AG04450 (cell line): ENCODE results near the gene DRD1. TPM values are rescaled to one million over a fixed set of nuclear protein-coding genes. Genes with fewer than 3 reads are reported as not detected.

ENCODE experiments used
- CTCF ChIA-PET: fragments of 300-600, 350-600 bp; formaldehyde crosslinking; extraction: SDS; loops from one replicate; lab custom pipeline; 2022; ENCODE audit warnings: antibody characterized with exemption, inconsistent platforms; lab: Charles Lee
- POLR2A ChIA-PET: fragments of 350-600 bp; formaldehyde crosslinking; extraction: SDS; loops from one replicate; lab custom pipeline; 2021; ENCODE audit warnings: antibody characterized with exemption, inconsistent platforms; lab: Yijun Ruan, JAX
- DNase-seq: peaks from one replicate; pipeline ENCODE4 v3.0.0-alpha.2; 2011; ENCODE audit warnings: low read depth, low spot score
- H3K27ac ChIP-seq: one replicate; pipeline ENCODE4 v1.5.1; 2012; ENCODE audit warnings: low read depth, low read length, control low read depth
- H3K27me3 ChIP-seq: one replicate; pipeline ENCODE4 v1.6.0; 2012; ENCODE audit warnings: low read length; ENCODE audit not compliant: control insufficient read depth, insufficient read depth
- H3K4me3 ChIP-seq: 2 replicates; pipeline ENCODE4 v1.5.1; 2011; ENCODE audit warnings: mild to moderate bottlenecking, low read depth, low read length, control low read depth
- H3K9me3 ChIP-seq: 2 replicates; pipeline ENCODE4 v1.5.1; 2012; ENCODE audit warnings: low read length; ENCODE audit not compliant: control insufficient read depth, insufficient read depth
- CTCF ChIP-seq: IDR thresholded peaks from 2 replicates; pipeline ENCODE4 v1.5.1; 2011; ENCODE audit warnings: low read depth, low read length, control low read depth, inconsistent platforms
- polyA plus RNA-seq: library from polyadenylated mRNA; depleted of rRNA; stranded (reverse); fragments of >200 nt; gene quantifications from 2 replicates; pipeline ENCODE4 v1.2.3, GENCODE V29; 2011

DRD1 gene
- polyA plus RNA-seq, 1 experiment, result 0.11 TPM

- H3K9me3 ChIP-seq, result no peaks in the 10 kb centered on the region
- POLR2A ChIA-PET, result no interaction called here
- CTCF ChIA-PET, result no interaction called here
- H3K4me3 ChIP-seq, result no peak overlapping the region
- peaks cover 20% of the 10 kb centered on the region for H3K27me3 ChIP-seq
- no peak for DNase-seq
- H3K27ac ChIP-seq, result no peak overlapping the region
- no peak for TF ChIP-seq CTCF
These were observed 26.8 kb upstream of the DRD1 start for GRCh38 chr5:175470781-175471180.

- H3K9me3 ChIP-seq, result no peaks in the 10 kb centered on the region
- ChIA-PET POLR2A (no interaction called here), CTCF (no interaction called here)
- no peak for TF ChIP-seq CTCF
- H3K4me3 ChIP-seq, result no peak overlapping the region
- DNase-seq, result no peak
- no peak overlapping the region for H3K27ac ChIP-seq
- H3K27me3 ChIP-seq, result peaks cover 19% of the 10 kb centered on the region
These were observed 25.9 kb upstream of the DRD1 start for GRCh38 chr5:175469916-175470315.

GRCh38 chr5:175468892-175469291 lies 24.9 kb upstream of the DRD1 start:
- TF ChIP-seq CTCF, result no peak
- CTCF ChIA-PET, result no interaction called here
- POLR2A ChIA-PET, result interaction anchor here (0.7 kb wide), 1 partner anchor 9 kb away, joined by 3 read pairs; the partner anchor contains the start of gene SFXN1
- Histone ChIP-seq H3K27ac (no peak overlapping the region), H3K4me3 (no peak overlapping the region), H3K9me3 (no peaks in the 10 kb centered on the region), H3K27me3 (peaks cover 14% of the 10 kb centered on the region)
- DNase-seq, result no peak

- no peak overlapping the region for H3K4me3 ChIP-seq
- H3K9me3 ChIP-seq, result no peaks in the 10 kb centered on the region
- POLR2A ChIA-PET, result interaction anchor here (0.6 kb wide), 1 partner anchor 177 kb away, joined by 4 read pairs; no protein-coding TSS in a partner anchor
- DNase-seq, result no peak
- TF ChIP-seq CTCF, result no peak
- CTCF ChIA-PET, result interaction anchor here (0.6 to 4.6 kb wide), 2 partner anchors 39 to 517 kb away, joined by 3 to 33 read pairs; no protein-coding TSS in a partner anchor
- peaks cover 14% of the 10 kb centered on the region for H3K27me3 ChIP-seq
- no peak overlapping the region for H3K27ac ChIP-seq
These were observed 24.2 kb upstream of the DRD1 start for GRCh38 chr5:175467983-175468690.

- CTCF ChIA-PET, result interaction anchor here (0.6 to 4.6 kb wide), 3 partner anchors 67 to 515 kb away, joined by 3 to 33 read pairs (median 4); no protein-coding TSS in a partner anchor
- Histone ChIP-seq H3K27me3 (peaks cover 19% of the 10 kb centered on the region), H3K4me3 (no peak overlapping the region), H3K27ac (no peak overlapping the region), H3K9me3 (no peaks in the 10 kb centered on the region)
- no peak for DNase-seq
- no peak for TF ChIP-seq CTCF
- POLR2A ChIA-PET, result no interaction called here
These were observed 22.8 kb upstream of the DRD1 start for GRCh38 chr5:175466700-175467318.
